OCI-LY3 (cell line): ENCODE measurements around the gene MRPL2.

ENCODE experiments used
- H2AFZ ChIP-seq: fragments of 200-600, 300-600 bp; shearing (Covaris generic); 2 replicates; pipeline ENCODE4 v1.6.0; 2014; ENCODE audit warnings: antibody characterized with exemption, low read depth, low read length
- H3K27ac ChIP-seq: fragments of 200-600, 300-600 bp; sonication (generic); 2 replicates; pipeline ENCODE4 v1.5.1; 2014; ENCODE audit warnings: mild to moderate bottlenecking, low read length, moderate library complexity, mixed read lengths
- H3K27me3 ChIP-seq: fragments of 200-600, 300-600 bp; sonication (generic); 2 replicates; pipeline ENCODE4 v1.6.1; 2014; ENCODE audit warnings: low read depth, low read length, mixed read lengths
- H3K36me3 ChIP-seq: fragments of 200-600, 300-600 bp; sonication (generic); replicated peaks from 2 replicates; pipeline ENCODE3; 2014; ENCODE audit warnings: low read depth, low read length, mixed read lengths
- H3K4me1 ChIP-seq: fragments of 300-600, 200-600 bp; sonication (generic); 2 replicates; pipeline ENCODE4 v1.6.1; 2014; ENCODE audit warnings: low read length, mixed read lengths
- H3K4me2 ChIP-seq: fragments of 200-600, 300-600 bp; sonication (generic); 2 replicates; pipeline ENCODE4 v1.6.1; 2014; ENCODE audit warnings: low read length, mixed read lengths
- H3K4me3 ChIP-seq: fragments of 300-600, 200-600 bp; sonication (generic); 2 replicates; pipeline ENCODE4 v1.5.1; 2014; ENCODE audit warnings: antibody characterized with exemption, mild to moderate bottlenecking, low read length, moderate library complexity
- H3K79me2 ChIP-seq: fragments of 300-600, 200-600 bp; shearing (Covaris generic); 2 replicates; pipeline ENCODE4 v1.6.1; 2014; ENCODE audit warnings: mild to moderate bottlenecking, low read length, mixed read lengths
- H3K9ac ChIP-seq: fragments of 300-600, 200-600 bp; shearing (Covaris generic); 2 replicates; pipeline ENCODE4 v1.6.0; 2014; ENCODE audit warnings: mild to moderate bottlenecking, low read length, moderate library complexity
- H3K9me3 ChIP-seq: fragments of 200-600, 300-600 bp; shearing (Covaris generic); 2 replicates; pipeline ENCODE4 v1.6.1; 2014; ENCODE audit warnings: low read length, mixed read lengths; ENCODE audit not compliant: insufficient read depth
- H4K20me1 ChIP-seq: fragments of 200-600, 300-600 bp; sonication (generic); 2 replicates; pipeline ENCODE4 v1.6.1; 2016; ENCODE audit warnings: low read length, mixed read lengths; ENCODE audit not compliant: insufficient read depth
- CTCF ChIP-seq: fragments of 200-600, 300-600 bp; sonication (generic); IDR thresholded peaks from 2 replicates; pipeline ENCODE4 v1.5.1; 2014; ENCODE audit warnings: antibody characterized with exemption, low read length, low read depth
- EZH2phosphoT487 ChIP-seq: fragments of 200-600 bp; shearing (Covaris generic); IDR thresholded peaks from 2 replicates; pipeline ENCODE4 v1.6.1; 2018; ENCODE audit warnings: antibody characterized with exemption, mixed run types, low read depth

Gene MRPL2

GRCh38 chr6:43037706-43038105 is 21.5 kb downstream of the MRPL2 start:
- TF ChIP-seq EZH2phosphoT487 (no peak), CTCF (no peak)
- Histone ChIP-seq H3K36me3 (peaks cover 52% of the 10 kb centered on the region), H3K27ac (no peak overlapping the region), H3K4me2 (no peak overlapping the region), H3K4me3 (no peak overlapping the region), H3K27me3 (no peaks in the 10 kb centered on the region), H3K4me1 (no peaks in the 10 kb centered on the region), H4K20me1 (no peaks in the 10 kb centered on the region), H3K9me3 (no peaks in the 10 kb centered on the region), H3K9ac (no peak overlapping the region), H3K79me2 (no peaks in the 10 kb centered on the region), H2AFZ (no peak overlapping the region)

GRCh38 chr6:43037197-43037596 is 22.0 kb downstream of the MRPL2 start:
- TF ChIP-seq CTCF = no peak
- no peak for TF ChIP-seq EZH2phosphoT487
- H3K27ac ChIP-seq = no peak overlapping the region
- H3K4me2 ChIP-seq = no peak overlapping the region
- H3K9me3 ChIP-seq = no peaks in the 10 kb centered on the region
- H3K79me2 ChIP-seq = no peaks in the 10 kb centered on the region
- no peak overlapping the region for H3K4me3 ChIP-seq
- no peaks in the 10 kb centered on the region for H3K27me3 ChIP-seq
- H3K4me1 ChIP-seq = no peaks in the 10 kb centered on the region
- no peaks in the 10 kb centered on the region for H4K20me1 ChIP-seq
- no peak overlapping the region for H2AFZ ChIP-seq
- H3K9ac ChIP-seq = no peak overlapping the region
- H3K36me3 ChIP-seq = peaks cover 53% of the 10 kb centered on the region

GRCh38 chr6:43036712-43037111 is 22.5 kb downstream of the MRPL2 start:
- no peak overlapping the region for H3K9ac ChIP-seq
- H2AFZ ChIP-seq = no peak overlapping the region
- no peak overlapping the region for H3K4me2 ChIP-seq
- H3K4me1 ChIP-seq = no peaks in the 10 kb centered on the region
- no peak overlapping the region for H3K4me3 ChIP-seq
- TF ChIP-seq EZH2phosphoT487 (no peak), CTCF (no peak)
- no peaks in the 10 kb centered on the region for H3K27me3 ChIP-seq
- no peaks in the 10 kb centered on the region for H3K79me2 ChIP-seq
- no peak overlapping the region for H3K27ac ChIP-seq
- no peaks in the 10 kb centered on the region for H3K9me3 ChIP-seq
- no peaks in the 10 kb centered on the region for H4K20me1 ChIP-seq
- H3K36me3 ChIP-seq = peaks cover 57% of the 10 kb centered on the region

DNA sequence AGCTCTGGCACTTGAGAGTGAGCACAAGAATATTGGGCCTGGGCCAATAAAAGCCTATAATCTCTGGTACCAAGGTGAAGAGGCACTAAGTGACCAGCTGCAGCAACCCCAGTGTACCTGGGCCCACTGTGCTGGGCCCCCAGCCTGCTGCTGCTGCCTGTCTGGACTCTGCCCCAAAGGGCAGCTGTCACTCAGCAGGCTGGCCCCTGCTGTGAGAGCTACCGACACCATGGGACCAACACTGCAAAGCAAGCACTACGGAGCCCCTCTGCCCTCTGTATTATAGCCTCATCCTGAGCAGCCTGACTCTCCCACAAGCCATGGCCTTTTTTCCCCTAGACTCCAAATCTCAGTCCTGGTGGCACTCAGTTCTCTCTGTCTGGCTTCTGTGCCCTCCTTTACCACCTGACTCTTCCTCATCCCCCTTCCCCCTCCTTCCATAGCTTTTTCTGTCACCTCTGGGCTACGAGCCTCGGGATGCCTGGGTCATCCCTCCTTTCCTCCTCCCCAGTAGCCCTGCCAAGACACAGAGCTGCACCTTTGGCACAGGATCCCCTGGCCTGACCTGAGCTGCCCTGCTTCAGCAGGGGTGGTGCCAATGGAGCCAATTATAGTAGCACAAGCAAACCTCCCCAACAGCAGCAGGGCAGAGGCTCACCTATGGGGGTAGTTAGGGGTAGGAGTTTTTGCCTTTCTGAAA is 23.6 kb downstream of the MRPL2 start:
- Histone ChIP-seq H3K27ac (no peak overlapping the region), H3K4me2 (no peak overlapping the region), H3K27me3 (no peaks in the 10 kb centered on the region), H4K20me1 (no peaks in the 10 kb centered on the region), H2AFZ (no peak overlapping the region), H3K4me1 (no peaks in the 10 kb centered on the region), H3K79me2 (no peaks in the 10 kb centered on the region), H3K9me3 (no peaks in the 10 kb centered on the region), H3K36me3 (peaks cover 57% of the 10 kb centered on the region), H3K9ac (no peak overlapping the region), H3K4me3 (no peak overlapping the region)
- TF ChIP-seq EZH2phosphoT487 (no peak), CTCF (no peak)
